Adrenal gland (tissue), 5 donors: ENCODE measurements around the gene PTPRE.

Experiments used
- CTCF ChIP-seq, 6 experiments: fragments of 450-650 bp in 4 of 6; fragments of 200-600 bp in 2 of 6; sonication (generic) in 1 of 6; IDR thresholded peaks; 1 replicate in 5 of 6; 2 replicates in 1 of 6; pipeline versions ENCODE4 v1.5.1 to v1.8.0; 2016 to 2021; ENCODE audit warnings: antibody characterized with exemption in 6 of 6, mild to moderate bottlenecking in 2 of 6, moderate library complexity in 1 of 6
- POLR2A ChIP-seq, 2 donors: fragments of 450-650 bp; IDR thresholded peaks; one replicate each; pipeline ENCODE4 v1.6.1; 2017; ENCODE audit warnings: antibody characterized with exemption in 2 of 2, mild to moderate bottlenecking in 2 of 2, moderate library complexity in 1 of 2
- donor health status: DM: no; HTN: no; CAD: no.

GRCh38 chr10:127866276-127867013, 40.5 kb upstream of the PTPRE start:
- TF ChIP-seq CTCF (IDR thresholded peaks at IDR 0.05) (peak in 1 of 6 experiments; percentile 17), POLR2A (IDR thresholded peaks at IDR 0.05) (no peak)
